Measurements from ENCODE around the gene GPATCH8. TPM values are rescaled to one million over a fixed set of nuclear protein-coding genes. Genes with fewer than 3 reads are reported as not detected.

GPATCH8 gene
- total and polyA plus RNA-seq, 2 of the 8 experiments (the other 6 are each of a cell fraction or from before 2014, with no cell fraction given): 20.5 to 58.1 TPM

DNA sequence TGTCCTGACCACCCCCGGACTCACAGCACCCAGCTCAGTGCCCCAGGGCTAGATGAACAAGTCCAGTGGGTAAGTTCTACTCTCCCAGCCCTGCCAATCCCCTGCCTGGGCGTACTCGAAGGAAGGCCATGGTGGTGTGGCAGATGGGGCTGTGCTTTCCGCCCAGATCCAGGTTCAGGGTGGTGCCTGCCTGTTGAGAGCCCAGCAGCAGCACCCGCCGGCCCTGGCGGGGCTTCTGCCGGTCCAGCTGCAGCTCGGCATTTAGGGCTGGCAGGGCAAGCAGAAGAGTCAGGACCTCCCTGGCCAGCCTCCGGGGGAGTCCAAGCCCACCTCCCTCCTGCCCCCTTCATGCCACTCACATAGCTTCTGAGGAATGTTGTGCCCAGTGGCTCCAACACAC lies 123.3 kb downstream of the GPATCH8 start (continued):
- TF ChIP-seq, protein P1, sequence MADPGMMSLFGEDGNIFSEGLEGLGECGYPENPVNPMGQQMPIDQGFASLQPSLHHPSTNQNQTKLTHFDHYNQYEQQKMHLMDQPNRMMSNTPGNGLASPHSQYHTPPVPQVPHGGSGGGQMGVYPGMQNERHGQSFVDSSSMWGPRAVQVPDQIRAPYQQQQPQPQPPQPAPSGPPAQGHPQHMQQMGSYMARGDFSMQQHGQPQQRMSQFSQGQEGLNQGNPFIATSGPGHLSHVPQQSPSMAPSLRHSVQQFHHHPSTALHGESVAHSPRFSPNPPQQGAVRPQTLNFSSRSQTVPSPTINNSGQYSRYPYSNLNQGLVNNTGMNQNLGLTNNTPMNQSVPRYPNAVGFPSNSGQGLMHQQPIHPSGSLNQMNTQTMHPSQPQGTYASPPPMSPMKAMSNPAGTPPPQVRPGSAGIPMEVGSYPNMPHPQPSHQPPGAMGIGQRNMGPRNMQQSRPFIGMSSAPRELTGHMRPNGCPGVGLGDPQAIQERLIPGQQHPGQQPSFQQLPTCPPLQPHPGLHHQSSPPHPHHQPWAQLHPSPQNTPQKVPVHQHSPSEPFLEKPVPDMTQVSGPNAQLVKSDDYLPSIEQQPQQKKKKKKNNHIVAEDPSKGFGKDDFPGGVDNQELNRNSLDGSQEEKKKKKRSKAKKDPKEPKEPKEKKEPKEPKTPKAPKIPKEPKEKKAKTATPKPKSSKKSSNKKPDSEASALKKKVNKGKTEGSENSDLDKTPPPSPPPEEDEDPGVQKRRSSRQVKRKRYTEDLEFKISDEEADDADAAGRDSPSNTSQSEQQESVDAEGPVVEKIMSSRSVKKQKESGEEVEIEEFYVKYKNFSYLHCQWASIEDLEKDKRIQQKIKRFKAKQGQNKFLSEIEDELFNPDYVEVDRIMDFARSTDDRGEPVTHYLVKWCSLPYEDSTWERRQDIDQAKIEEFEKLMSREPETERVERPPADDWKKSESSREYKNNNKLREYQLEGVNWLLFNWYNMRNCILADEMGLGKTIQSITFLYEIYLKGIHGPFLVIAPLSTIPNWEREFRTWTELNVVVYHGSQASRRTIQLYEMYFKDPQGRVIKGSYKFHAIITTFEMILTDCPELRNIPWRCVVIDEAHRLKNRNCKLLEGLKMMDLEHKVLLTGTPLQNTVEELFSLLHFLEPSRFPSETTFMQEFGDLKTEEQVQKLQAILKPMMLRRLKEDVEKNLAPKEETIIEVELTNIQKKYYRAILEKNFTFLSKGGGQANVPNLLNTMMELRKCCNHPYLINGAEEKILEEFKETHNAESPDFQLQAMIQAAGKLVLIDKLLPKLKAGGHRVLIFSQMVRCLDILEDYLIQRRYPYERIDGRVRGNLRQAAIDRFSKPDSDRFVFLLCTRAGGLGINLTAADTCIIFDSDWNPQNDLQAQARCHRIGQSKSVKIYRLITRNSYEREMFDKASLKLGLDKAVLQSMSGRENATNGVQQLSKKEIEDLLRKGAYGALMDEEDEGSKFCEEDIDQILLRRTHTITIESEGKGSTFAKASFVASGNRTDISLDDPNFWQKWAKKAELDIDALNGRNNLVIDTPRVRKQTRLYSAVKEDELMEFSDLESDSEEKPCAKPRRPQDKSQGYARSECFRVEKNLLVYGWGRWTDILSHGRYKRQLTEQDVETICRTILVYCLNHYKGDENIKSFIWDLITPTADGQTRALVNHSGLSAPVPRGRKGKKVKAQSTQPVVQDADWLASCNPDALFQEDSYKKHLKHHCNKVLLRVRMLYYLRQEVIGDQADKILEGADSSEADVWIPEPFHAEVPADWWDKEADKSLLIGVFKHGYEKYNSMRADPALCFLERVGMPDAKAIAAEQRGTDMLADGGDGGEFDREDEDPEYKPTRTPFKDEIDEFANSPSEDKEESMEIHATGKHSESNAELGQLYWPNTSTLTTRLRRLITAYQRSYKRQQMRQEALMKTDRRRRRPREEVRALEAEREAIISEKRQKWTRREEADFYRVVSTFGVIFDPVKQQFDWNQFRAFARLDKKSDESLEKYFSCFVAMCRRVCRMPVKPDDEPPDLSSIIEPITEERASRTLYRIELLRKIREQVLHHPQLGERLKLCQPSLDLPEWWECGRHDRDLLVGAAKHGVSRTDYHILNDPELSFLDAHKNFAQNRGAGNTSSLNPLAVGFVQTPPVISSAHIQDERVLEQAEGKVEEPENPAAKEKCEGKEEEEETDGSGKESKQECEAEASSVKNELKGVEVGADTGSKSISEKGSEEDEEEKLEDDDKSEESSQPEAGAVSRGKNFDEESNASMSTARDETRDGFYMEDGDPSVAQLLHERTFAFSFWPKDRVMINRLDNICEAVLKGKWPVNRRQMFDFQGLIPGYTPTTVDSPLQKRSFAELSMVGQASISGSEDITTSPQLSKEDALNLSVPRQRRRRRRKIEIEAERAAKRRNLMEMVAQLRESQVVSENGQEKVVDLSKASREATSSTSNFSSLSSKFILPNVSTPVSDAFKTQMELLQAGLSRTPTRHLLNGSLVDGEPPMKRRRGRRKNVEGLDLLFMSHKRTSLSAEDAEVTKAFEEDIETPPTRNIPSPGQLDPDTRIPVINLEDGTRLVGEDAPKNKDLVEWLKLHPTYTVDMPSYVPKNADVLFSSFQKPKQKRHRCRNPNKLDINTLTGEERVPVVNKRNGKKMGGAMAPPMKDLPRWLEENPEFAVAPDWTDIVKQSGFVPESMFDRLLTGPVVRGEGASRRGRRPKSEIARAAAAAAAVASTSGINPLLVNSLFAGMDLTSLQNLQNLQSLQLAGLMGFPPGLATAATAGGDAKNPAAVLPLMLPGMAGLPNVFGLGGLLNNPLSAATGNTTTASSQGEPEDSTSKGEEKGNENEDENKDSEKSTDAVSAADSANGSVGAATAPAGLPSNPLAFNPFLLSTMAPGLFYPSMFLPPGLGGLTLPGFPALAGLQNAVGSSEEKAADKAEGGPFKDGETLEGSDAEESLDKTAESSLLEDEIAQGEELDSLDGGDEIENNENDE (IDR thresholded peaks at IDR 0.05; ENCODE audit: insufficient replicate concordance, low read length): no peak
- no peak for TF ChIP-seq SRF (IDR thresholded peaks at IDR 0.05; ENCODE audit: low read depth, low read length)
- no peak for TF ChIP-seq RBBP5 (IDR thresholded peaks at IDR 0.05; ENCODE audit: borderline replicate concordance, low read depth, low read length)
- TF ChIP-seq SP2 (IDR thresholded peaks at IDR 0.05; ENCODE audit: low read length): no peak
- TF ChIP-seq SAP30 (IDR thresholded peaks at IDR 0.05; ENCODE audit: insufficient read depth, insufficient replicate concordance, low read length): no peak
- no peak for TF ChIP-seq KDM1A (IDR thresholded peaks at IDR 0.05; ENCODE audit: borderline replicate concordance, low read length)
- no peak for TF ChIP-seq KDM5A (IDR thresholded peaks at IDR 0.05; ENCODE audit: low read length)
- no peak for TF ChIP-seq HDAC2 (IDR thresholded peaks at IDR 0.05; ENCODE audit: borderline replicate concordance in 1 of 2, low read depth in 2 of 2, low read length in 2 of 2)
- TF ChIP-seq SIRT6 (IDR thresholded peaks at IDR 0.05; ENCODE audit: low read length): no peak

Measured in H1 (cell line).